Measurements from ENCODE around the gene WWOX.
"Not testable (repeated sequence)": the region's sequence is repeated elsewhere in the genome, so short reads cannot be mapped to it uniquely, and the experiment has no call there.

- TF ChIP-seq POLR2A (IDR thresholded peaks at IDR 0.05) = not testable (repeated sequence)
- TF ChIP-seq, protein P1, sequence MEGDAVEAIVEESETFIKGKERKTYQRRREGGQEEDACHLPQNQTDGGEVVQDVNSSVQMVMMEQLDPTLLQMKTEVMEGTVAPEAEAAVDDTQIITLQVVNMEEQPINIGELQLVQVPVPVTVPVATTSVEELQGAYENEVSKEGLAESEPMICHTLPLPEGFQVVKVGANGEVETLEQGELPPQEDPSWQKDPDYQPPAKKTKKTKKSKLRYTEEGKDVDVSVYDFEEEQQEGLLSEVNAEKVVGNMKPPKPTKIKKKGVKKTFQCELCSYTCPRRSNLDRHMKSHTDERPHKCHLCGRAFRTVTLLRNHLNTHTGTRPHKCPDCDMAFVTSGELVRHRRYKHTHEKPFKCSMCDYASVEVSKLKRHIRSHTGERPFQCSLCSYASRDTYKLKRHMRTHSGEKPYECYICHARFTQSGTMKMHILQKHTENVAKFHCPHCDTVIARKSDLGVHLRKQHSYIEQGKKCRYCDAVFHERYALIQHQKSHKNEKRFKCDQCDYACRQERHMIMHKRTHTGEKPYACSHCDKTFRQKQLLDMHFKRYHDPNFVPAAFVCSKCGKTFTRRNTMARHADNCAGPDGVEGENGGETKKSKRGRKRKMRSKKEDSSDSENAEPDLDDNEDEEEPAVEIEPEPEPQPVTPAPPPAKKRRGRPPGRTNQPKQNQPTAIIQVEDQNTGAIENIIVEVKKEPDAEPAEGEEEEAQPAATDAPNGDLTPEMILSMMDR (IDR thresholded peaks at IDR 0.05) = not testable (repeated sequence)
Observed at GRCh38 chr16:78514888-78515287, 415.4 kb downstream of the WWOX start.
